ENCODE measurements around the gene ZNF638. TPM values are rescaled to one million over a fixed set of nuclear protein-coding genes. Genes with fewer than 3 reads are reported as not detected.

The ZNF638 gene
- total and polyA plus RNA-seq, 4 donors, result 24.8 to 151 (median 56.1) TPM

- DNase-seq (ENCODE audit: low spot score), result no peak
- H3K27ac ChIP-seq (ENCODE audit: low read depth in 1 of 2, low read length in 2 of 2), result no peak overlapping the region
- peaks cover 9 to 37% (median 30%) of the 10 kb centered on the region in 4 donors for H3K4me1 ChIP-seq (ENCODE audit: control insufficient read depth in 4 of 4, insufficient read depth in 4 of 4, low read length in 3 of 4)
- WGBS, result 30% methylated on average over 4 of the region's 4 CpGs
- H3K36me3 ChIP-seq (ENCODE audit: control insufficient read depth in 4 of 4, insufficient read depth in 3 of 4, low read depth in 1 of 4, low read length in 3 of 4), result no peaks in the 10 kb centered on the region
- H3K27me3 ChIP-seq (ENCODE audit: control insufficient read depth in 4 of 4, insufficient read depth in 4 of 4, low read length in 3 of 4), result no peaks in the 10 kb centered on the region
- H3K4me3 ChIP-seq (ENCODE audit: low read depth in 1 of 3, low read length in 3 of 3), result no peak overlapping the region
- no peak overlapping the region for H3K9ac ChIP-seq (ENCODE audit: low read depth in 1 of 2, low read length in 2 of 2)
- TF ChIP-seq EGR1 (IDR thresholded peaks at IDR 0.05; ENCODE audit: low read depth in 2 of 2) (no peak), FOXA1 (IDR thresholded peaks at IDR 0.05) (no peak), SP1 (IDR thresholded peaks at IDR 0.05) (no peak), TAF1 (conservative IDR thresholded peaks at IDR 0.05) (no peak), HNF4G (IDR thresholded peaks at IDR 0.05) (no peak), HNF4A (conservative IDR thresholded peaks at IDR 0.05) (peak in 1 of 2 donors; percentile 45), ZBTB33 (IDR thresholded peaks at IDR 0.05) (no peak), GABPA (IDR thresholded peaks at IDR 0.05 in 1 of 2, conservative IDR thresholded peaks at IDR 0.05 in 1 of 2) (no peak), MAX (IDR thresholded peaks at IDR 0.05) (peak; percentile 48), FOXA2 (IDR thresholded peaks at IDR 0.05) (no peak), RAD21 (IDR thresholded peaks at IDR 0.05) (no peak), RXRA (IDR thresholded peaks at IDR 0.05) (no peak), CTCF (IDR thresholded peaks at IDR 0.05; ENCODE audit: low read depth, low read length, missing input control) (no peak), REST (IDR thresholded peaks at IDR 0.05) (peak; percentile 21), ATF3 (IDR thresholded peaks at IDR 0.05) (peak; percentile 56), JUND (IDR thresholded peaks at IDR 0.05) (no peak), YY1 (IDR thresholded peaks at IDR 0.05) (peak; percentile 47), NR2F2 (IDR thresholded peaks at IDR 0.05) (no peak)
- H3K9me3 ChIP-seq (ENCODE audit: control insufficient read depth in 4 of 4, low read length in 3 of 4), result no peaks in the 10 kb centered on the region
Measured at GRCh38 chr2:71341645-71342044, 10.1 kb downstream of the ZNF638 start.
